IMR-90 (cell line): ENCODE measurements around the gene RPL18. TPM values are rescaled to one million over a fixed set of nuclear protein-coding genes. Genes with fewer than 3 reads are reported as not detected.

Experiments
- ATAC-seq: fragments of 200-7000 bp; cut with Tn5 transposase; 2 replicates; pipeline ENCODE4 v1.9.1; 2020; ENCODE audit warnings: low read depth, mild to moderate bottlenecking, moderate library complexity
- BruUV-seq: library from RNA; stranded (reverse); fragments of 400-500 nt; replicated peaks from 2 replicates; lab custom pipeline; 2021; lab: Mats Ljungman, UMichigan
- CTCF ChIA-PET: fragments of 300-600 bp; formaldehyde crosslinking; extraction: SDS; loops from one replicate; lab custom pipeline; 2021; ENCODE audit warnings: antibody characterized with exemption; lab: Yijun Ruan, JAX
- POLR2A ChIA-PET: fragments of 300-600 bp; sonication (Branson Sonifier 250); formaldehyde crosslinking; loops from one replicate; lab custom pipeline; 2022; ENCODE audit warnings: antibody characterized with exemption; ENCODE audit not compliant: unreplicated experiment; lab: Charles Lee
- DNase-seq: peaks from one replicate; pipeline ENCODE4 v3.0.0; 2013
- H2AFZ ChIP-seq: replicated peaks from 2 replicates; pipeline ENCODE3; 2013; ENCODE audit warnings: low read length, mild to moderate bottlenecking; ENCODE audit not compliant: poor library complexity
- H2AK5ac ChIP-seq: 2 replicates; pipeline ENCODE4 v1.6.1; 2013; ENCODE audit warnings: low read depth, low read length, inconsistent platforms
- H2AK9ac ChIP-seq: replicated peaks from 2 replicates; pipeline ENCODE3; 2013; ENCODE audit warnings: mild to moderate bottlenecking, low read depth, low read length, moderate library complexity; ENCODE audit not compliant: poor library complexity
- H2BK120ac ChIP-seq: 2 replicates; pipeline ENCODE4 v1.6.1; 2013; ENCODE audit warnings: low read depth, low read length, inconsistent platforms
- H2BK15ac ChIP-seq: 3 replicates; pipeline ENCODE4 v1.6.1; 2013; ENCODE audit warnings: low read depth, low read length, inconsistent platforms
- H2BK20ac ChIP-seq: 2 replicates; pipeline ENCODE4 v1.6.1; 2013; ENCODE audit warnings: low read depth, mild to moderate bottlenecking, inconsistent platforms, low read length, moderate library complexity
- H2BK5ac ChIP-seq: 2 replicates; pipeline ENCODE4 v1.6.1; 2013; ENCODE audit warnings: mild to moderate bottlenecking, low read depth, low read length, inconsistent platforms; ENCODE audit not compliant: poor library complexity, severe bottlenecking
- H3K14ac ChIP-seq: replicated peaks from 2 replicates; pipeline ENCODE4 v1.6.1; 2013; ENCODE audit warnings: low read depth, low read length, inconsistent platforms
- H3K18ac ChIP-seq: 2 replicates; pipeline ENCODE4 v1.6.1; 2013; ENCODE audit warnings: low read depth, low read length, control low read depth
- H3K23ac ChIP-seq: 2 replicates; pipeline ENCODE4 v1.6.1; 2013; ENCODE audit warnings: low read depth, low read length, inconsistent platforms
- H3K27ac ChIP-seq: 2 replicates; pipeline ENCODE4 v1.5.1; 2013; ENCODE audit warnings: mild to moderate bottlenecking, control low read depth, low read length; ENCODE audit not compliant: insufficient read depth
- H3K27me3 ChIP-seq: 2 replicates; pipeline ENCODE4 v1.6.1; 2013; ENCODE audit warnings: low read length; ENCODE audit not compliant: control insufficient read depth, insufficient read depth
- H3K36me3 ChIP-seq: 2 replicates; pipeline ENCODE4 v1.6.1; 2013; ENCODE audit warnings: low read length, mixed read lengths; ENCODE audit not compliant: control insufficient read depth, insufficient read depth
- H3K4ac ChIP-seq: 2 replicates; pipeline ENCODE4 v1.6.1; 2013; ENCODE audit warnings: low read depth, low read length, inconsistent platforms
- H3K4me1 ChIP-seq: 2 replicates; pipeline ENCODE4 v1.6.1; 2013; ENCODE audit warnings: low read length, mixed read lengths; ENCODE audit not compliant: control insufficient read depth, insufficient read depth
- H3K4me2 ChIP-seq: 2 replicates; pipeline ENCODE4 v1.6.1; 2013; ENCODE audit warnings: low read depth, mild to moderate bottlenecking, control low read depth, low read length, moderate library complexity
- H3K4me3 ChIP-seq: 2 replicates; pipeline ENCODE4 v1.5.1; 2013; ENCODE audit warnings: low read depth, mild to moderate bottlenecking, control low read depth, low read length, moderate library complexity; ENCODE audit not compliant: insufficient read depth
- H3K56ac ChIP-seq: 2 replicates; pipeline ENCODE4 v1.6.1; 2013; ENCODE audit warnings: low read length, inconsistent platforms; ENCODE audit not compliant: insufficient read depth; ENCODE audit errors: extremely low read depth
- H3K79me1 ChIP-seq, 2 experiments: 2 replicates each; pipeline ENCODE4 v1.6.1; 2013; ENCODE audit warnings: low read length in 2 of 2, inconsistent platforms in 1 of 2, low read depth in 1 of 2
- H3K9ac ChIP-seq: 2 replicates; pipeline ENCODE4 v1.6.1; 2013; ENCODE audit warnings: low read depth, low read length, control low read depth
- H3K9me1 ChIP-seq: 2 replicates; pipeline ENCODE4 v1.6.1; 2013; ENCODE audit warnings: low read length, inconsistent platforms; ENCODE audit not compliant: insufficient read depth
- H3K9me3 ChIP-seq: 2 replicates; pipeline ENCODE4 v1.6.1; 2013; ENCODE audit warnings: low read length; ENCODE audit not compliant: control insufficient read depth, insufficient read depth
- H4K20me1 ChIP-seq: 2 replicates; pipeline ENCODE4 v1.6.1; 2013; ENCODE audit warnings: low read length, inconsistent platforms; ENCODE audit not compliant: insufficient read depth
- H4K5ac ChIP-seq: 2 replicates; pipeline ENCODE4 v1.6.1; 2013; ENCODE audit warnings: mild to moderate bottlenecking, low read depth, low read length, control low read depth
- H4K8ac ChIP-seq, 2 experiments: 2 replicates each; pipeline ENCODE4 v1.6.1; 2013; ENCODE audit warnings: low read depth in 2 of 2, low read length in 2 of 2, control low read depth in 1 of 2, inconsistent platforms in 1 of 2
- H4K91ac ChIP-seq: 2 replicates; pipeline ENCODE4 v1.6.1; 2013; ENCODE audit warnings: low read depth, low read length, inconsistent platforms; ENCODE audit not compliant: insufficient read depth
- MXI1 ChIP-seq: IDR thresholded peaks from 2 replicates; pipeline ENCODE4 v1.6.1; 2012; ENCODE audit warnings: low read depth, mild to moderate bottlenecking, low read length, moderate library complexity, borderline replicate concordance
- RFX5 ChIP-seq: IDR thresholded peaks from 2 replicates; pipeline ENCODE4 v1.8.0; 2012; ENCODE audit warnings: low read depth, mild to moderate bottlenecking, low read length, moderate library complexity
- WGBS, 2 experiments: methylation state at CpG; one replicate each; pipeline versions ENCODE4 v1.1.5 to v1.1.7; 2013; ENCODE audit warnings: missing lambda C conversion rate in 2 of 2; ENCODE audit not compliant: insufficient read length in 1 of 2; ENCODE audit errors: extremely low coverage in 2 of 2; 5-methylcytosine and 5-hydroxymethylcytosine counted together
- dilution Hi-C: fragments of 300-500 bp; cut with HindIII; formaldehyde crosslinking; loops from one replicate; pipeline ENCODE4 v1.14.3; 2018; ENCODE audit warnings: low sequenced_read_pairs; ENCODE audit not compliant: unreplicated experiment
- in situ Hi-C: fragments of 300-500 bp; cut with MboI; formaldehyde crosslinking; loops from 3 replicates; pipeline ENCODE4 v1.14.3; 2019; ENCODE audit warnings: low sequenced_read_pairs, inconsistent platforms, mixed read lengths
- intact Hi-C: fragments of 100-400 bp; cut with micrococcal nuclease; formaldehyde crosslinking; loops from 2 replicates; pipeline ENCODE4 v1.10.0; 2022
- polyA plus RNA-seq, 3 experiments: library from polyadenylated mRNA; depleted of rRNA; stranded (reverse); fragments of >200 nt; gene quantifications; 2 replicates each; pipeline ENCODE4 v1.2.3, GENCODE V29; 2012; ENCODE audit warnings: low replicate concordance in 1 of 3
- total RNA-seq: library from RNA; depleted of rRNA; stranded (reverse); fragments of >200 nt; gene quantifications from 2 replicates; pipeline ENCODE4 v1.2.3, GENCODE V29; 2012

RPL18 gene
- total and polyA plus RNA-seq, 2 of the 4 experiments (the other 2 are of a cell fraction) = 1,909 to 2,254 TPM

GRCh38 chr19:48659768-48660167 lies 40.8 kb upstream of the RPL18 start:
- H2AFZ ChIP-seq = no peak overlapping the region
- in situ Hi-C loops (no loop called here), intact Hi-C loops (no loop called here), dilution Hi-C loops (no loop called here)
- TF ChIP-seq MXI1 (no peak), RFX5 (peak; percentile 84)
- H2BK15ac ChIP-seq = no peak overlapping the region
- BruUV-seq = no TSS peak
- peaks cover 3% of the 10 kb centered on the region; the same call in 1 of the 2 replicates for H3K9me1 ChIP-seq
- H3K56ac ChIP-seq = no peak overlapping the region
- H2BK20ac ChIP-seq = no peak overlapping the region
- 91% methylated on average over 4 of the region's 5 CpGs; no CpG with 5 or more reads in 1 of the 2 experiments for WGBS, 2 experiments
- no peak overlapping the region for H4K91ac ChIP-seq
- H2AK9ac ChIP-seq = no peak overlapping the region
- H3K79me1 ChIP-seq = no peaks in the 10 kb centered on the region
- CTCF ChIA-PET = no interaction called here
- H3K36me3 ChIP-seq = no peaks in the 10 kb centered on the region
- H3K18ac ChIP-seq = no peak overlapping the region
- no peaks in the 10 kb centered on the region for H3K27me3 ChIP-seq
- ATAC-seq (no peak), DNase-seq (no peak)
- H2AK5ac ChIP-seq = peak overlapping the region; percentile 34; the same call in 1 of the 2 replicates
- no peak overlapping the region for H2BK5ac ChIP-seq
- H4K5ac ChIP-seq = no peak overlapping the region
- no peak overlapping the region for H3K23ac ChIP-seq
- POLR2A ChIA-PET = no interaction called here
- H2BK120ac ChIP-seq = no peak overlapping the region
- no peak overlapping the region for H4K8ac ChIP-seq
- no peak overlapping the region for H3K14ac ChIP-seq
- H3K4me2 ChIP-seq = no peak overlapping the region
- H3K4me3 ChIP-seq = no peak overlapping the region
- H3K4ac ChIP-seq = no peak overlapping the region
- H3K9me3 ChIP-seq = no peaks in the 10 kb centered on the region
- H3K27ac ChIP-seq = no peak overlapping the region
- peaks cover 3% of the 10 kb centered on the region for H3K4me1 ChIP-seq
- H4K20me1 ChIP-seq = no peaks in the 10 kb centered on the region
- no peak overlapping the region for H3K9ac ChIP-seq
